Ascending aorta (tissue), 2 donors: ENCODE results near the gene DMXL1. TPM values are rescaled to one million over a fixed set of nuclear protein-coding genes. Genes with fewer than 3 reads are reported as not detected.

Source experiments
- DNase-seq, 2 donors: peaks; one replicate each; pipeline ENCODE4 v3.0.0-alpha.2; 2019; ENCODE audit warnings: low spot score in 2 of 2
- H3K27ac ChIP-seq, 2 donors: fragments of 200-600 bp; sonication (generic); one replicate each; pipeline ENCODE4 v1.5.1; 2016 to 2017; ENCODE audit warnings: mild to moderate bottlenecking in 1 of 2
- H3K27me3 ChIP-seq: fragments of 200-600 bp; sonication (generic); one replicate; pipeline ENCODE4 v1.5.1; 2017
- H3K36me3 ChIP-seq, 2 donors: fragments of 200-600 bp; sonication (generic); one replicate each; pipeline ENCODE4 v1.5.1; 2016
- H3K4me1 ChIP-seq, 2 donors: fragments of 200-600 bp; sonication (generic); one replicate each; pipeline ENCODE4 v1.5.1; 2016 to 2017; ENCODE audit warnings: mild to moderate bottlenecking in 1 of 2
- H3K4me3 ChIP-seq, 2 donors: fragments of 200-600 bp; sonication (generic); one replicate each; pipeline ENCODE4 v1.5.1; 2016 to 2017; ENCODE audit warnings: mild to moderate bottlenecking in 1 of 2
- H3K9me3 ChIP-seq, 2 donors: fragments of 200-600 bp; sonication (generic); one replicate each; pipeline ENCODE4 v1.5.1; 2016
- CTCF ChIP-seq, 3 experiments: fragments of 200-600 bp in 2 of 3; fragments of 450-650 bp in 1 of 3; sonication (generic) in 2 of 3; IDR thresholded peaks; one replicate each; pipeline ENCODE4 v1.5.1; 2016 to 2019; ENCODE audit warnings: antibody characterized with exemption in 3 of 3, mild to moderate bottlenecking in 1 of 3, moderate library complexity in 1 of 3
- intact Hi-C: fragments of 100-400 bp; cut with DNase I; formaldehyde crosslinking; loops from one replicate; pipeline ENCODE4 v1.15.1; 2023
- total RNA-seq: library from RNA; depleted of rRNA; stranded (reverse); fragments of >200 nt; gene quantifications from one replicate; pipeline ENCODE4 v1.1.0, GENCODE V29; 2016

DMXL1 gene
- 136 TPM for total RNA-seq

GRCh38 chr5:119070828-119071560 is at the start of gene DMXL1:
DMXL1 (plus strand) TSS chr5:119071087; CDS start chr5:119071570, 483 bp downstream.
- intact Hi-C loops = loop anchor here (1.0 to 5.0 kb wide), 5 partner anchors 83 to 382 kb away; partner anchors contain the start of genes DTWD2 and HSD17B4
- Histone ChIP-seq H3K36me3 (no peaks in the 10 kb centered on the region), H3K4me1 (peaks cover 0 to 26% of the 10 kb centered on the region in 2 donors), H3K9me3 (no peaks in the 10 kb centered on the region), H3K27ac (peak within 1 kb of the TSS; percentile 96 to 99), H3K4me3 (peak within 1 kb of the TSS; percentile 69 to 97), H3K27me3 (no peaks in the 10 kb centered on the region)
- TF ChIP-seq CTCF (IDR thresholded peaks at IDR 0.05) = no peak
- DNase-seq = peak; percentile 99 to 100

GRCh38 chr5:119021149-119021732 is 49.6 kb upstream of the DMXL1 start:
- Histone ChIP-seq H3K27me3 (no peaks in the 10 kb centered on the region), H3K4me1 (no peaks in the 10 kb centered on the region), H3K36me3 (no peaks in the 10 kb centered on the region), H3K9me3 (peaks cover 0 to 3% of the 10 kb centered on the region in 2 donors), H3K4me3 (no peak overlapping the region), H3K27ac (no peak overlapping the region)
- DNase-seq = no peak
- no peak for TF ChIP-seq CTCF (IDR thresholded peaks at IDR 0.05)
- intact Hi-C loops = no loop called here

- peaks cover 0 to 3% of the 10 kb centered on the region in 2 donors for H3K9me3 ChIP-seq
- no peak overlapping the region for H3K4me3 ChIP-seq
- intact Hi-C loops = no loop called here
- peak in 1 of 3 experiments; percentile 45 for TF ChIP-seq CTCF (IDR thresholded peaks at IDR 0.05)
- DNase-seq = no peak
- H3K27me3 ChIP-seq = no peaks in the 10 kb centered on the region
- H3K27ac ChIP-seq = no peak overlapping the region
- H3K4me1 ChIP-seq = no peaks in the 10 kb centered on the region
- no peaks in the 10 kb centered on the region for H3K36me3 ChIP-seq
Observed at GRCh38 chr5:119022017-119022745, 48.7 kb upstream of the DMXL1 start.

GRCh38 chr5:119022773-119023172 is 48.1 kb upstream of the DMXL1 start:
- TF ChIP-seq CTCF (IDR thresholded peaks at IDR 0.05) = no peak
- no peaks in the 10 kb centered on the region for H3K27me3 ChIP-seq
- intact Hi-C loops = no loop called here
- peaks cover 0 to 3% of the 10 kb centered on the region in 2 donors for H3K9me3 ChIP-seq
- no peak overlapping the region for H3K27ac ChIP-seq
- H3K36me3 ChIP-seq = no peaks in the 10 kb centered on the region
- no peaks in the 10 kb centered on the region for H3K4me1 ChIP-seq
- H3K4me3 ChIP-seq = no peak overlapping the region
- no peak for DNase-seq

GRCh38 chr5:119028575-119028974 is 42.3 kb upstream of the DMXL1 start:
- H3K27me3 ChIP-seq = no peaks in the 10 kb centered on the region
- no peak overlapping the region for H3K4me3 ChIP-seq
- peaks cover 0 to 3% of the 10 kb centered on the region in 2 donors for H3K9me3 ChIP-seq
- H3K27ac ChIP-seq = no peak overlapping the region
- H3K4me1 ChIP-seq = no peaks in the 10 kb centered on the region
- H3K36me3 ChIP-seq = no peaks in the 10 kb centered on the region
- intact Hi-C loops = no loop called here
- DNase-seq = no peak
- no peak for TF ChIP-seq CTCF (IDR thresholded peaks at IDR 0.05)
